ENCODE data around the gene SLC24A4. TPM values are rescaled to one million over a fixed set of nuclear protein-coding genes. Genes with fewer than 3 reads are reported as not detected.

The SLC24A4 gene
- polyA plus RNA-seq, 3 donors, result 0.05 to 0.22 (median 0.11) TPM

- whole genome bisulfite sequencing, 3 donors, result 66 to 88% (median 84%) methylated on average over 13 of the region's 13 CpGs
- H3K27ac ChIP-seq (ENCODE audit: low read depth, low read length), result no peak overlapping the region
Observed at GRCh38 chr14:92414690-92415445, 91.9 kb downstream of the SLC24A4 start.

- 68 to 85% (median 85%) methylated on average over 9 of the region's 9 CpGs for WGBS, 3 donors
Observed at GRCh38 chr14:92415969-92416368, 93.0 kb downstream of the SLC24A4 start.

GRCh38 chr14:92416544-92416943 is 93.6 kb downstream of the SLC24A4 start:
- WGBS, 3 donors, result 61 to 85% (median 73%) methylated on average over 2 of the region's 2 CpGs
- no peak overlapping the region for H3K27ac ChIP-seq (ENCODE audit: low read depth, low read length)

More at GRCh38 chr14:92415969-92416368, 93.0 kb downstream of the SLC24A4 start:
- no peak overlapping the region for H3K27ac ChIP-seq (ENCODE audit: low read depth, low read length)

- no peak overlapping the region for H3K27ac ChIP-seq (ENCODE audit: low read depth, low read length)
- 67 to 76% (median 69%) methylated on average over 3 of the region's 3 CpGs for WGBS, 3 donors
Observed at GRCh38 chr14:92417759-92418158, 94.8 kb downstream of the SLC24A4 start.

- 21 to 37% (median 26%) methylated on average over 6 of the region's 6 CpGs for WGBS, 3 donors
- no peak overlapping the region for H3K27ac ChIP-seq (ENCODE audit: low read depth, low read length)
Observed at GRCh38 chr14:92421751-92422150, 98.8 kb downstream of the SLC24A4 start.

GRCh38 chr14:92425101-92425500 is 102.1 kb downstream of the SLC24A4 start:
- H3K27ac ChIP-seq (ENCODE audit: low read depth, low read length), result no peak overlapping the region

- 29 to 45% (median 29%) methylated on average over 4 of the region's 4 CpGs for WGBS, 3 donors
- no peak overlapping the region for H3K27ac ChIP-seq (ENCODE audit: low read depth, low read length)
Observed at GRCh38 chr14:92426237-92426636, 103.3 kb downstream of the SLC24A4 start.

GRCh38 chr14:92427096-92427495 is 104.1 kb downstream of the SLC24A4 start:
- 73 to 85% (median 81%) methylated on average over 3 of the region's 3 CpGs for WGBS, 3 donors
- no peak overlapping the region for H3K27ac ChIP-seq (ENCODE audit: low read depth, low read length)

GRCh38 chr14:92430686-92431085 is 107.7 kb downstream of the SLC24A4 start:
- no peak overlapping the region for H3K27ac ChIP-seq (ENCODE audit: low read depth, low read length)
- 52 to 75% (median 70%) methylated on average over 3 of the region's 3 CpGs for WGBS, 3 donors

- WGBS, 3 donors, result 65 to 69% (median 68%) methylated on average over 11 of the region's 11 CpGs
- no peak overlapping the region for H3K27ac ChIP-seq (ENCODE audit: low read depth, low read length)
Observed at GRCh38 chr14:92431199-92431725, 108.3 kb downstream of the SLC24A4 start.

GRCh38 chr14:92433407-92433806 is 110.4 kb downstream of the SLC24A4 start:
- 92 to 100% (median 98%) methylated on average over 2 of the region's 2 CpGs for WGBS, 3 donors
- no peak overlapping the region for H3K27ac ChIP-seq (ENCODE audit: low read depth, low read length)

GRCh38 chr14:92435154-92435553 is 112.2 kb downstream of the SLC24A4 start:
- no peak overlapping the region for H3K27ac ChIP-seq (ENCODE audit: low read depth, low read length)

- H3K27ac ChIP-seq (ENCODE audit: low read depth, low read length), result no peak overlapping the region
- 69 to 86% (median 73%) methylated on average over 10 of the region's 10 CpGs for WGBS, 3 donors
Observed at GRCh38 chr14:92436115-92436776, 113.3 kb downstream of the SLC24A4 start.

GRCh38 chr14:92437309-92437708 is 114.3 kb downstream of the SLC24A4 start:
- WGBS, 3 donors, result 59 to 73% (median 64%) methylated on average over 5 of the region's 5 CpGs
- no peak overlapping the region for H3K27ac ChIP-seq (ENCODE audit: low read depth, low read length)

GRCh38 chr14:92437729-92438285 is 114.8 kb downstream of the SLC24A4 start:
- H3K27ac ChIP-seq (ENCODE audit: low read depth, low read length), result no peak overlapping the region
- 62 to 69% (median 64%) methylated on average over 12 of the region's 12 CpGs for WGBS, 3 donors

GRCh38 chr14:92439537-92440344 is 116.8 kb downstream of the SLC24A4 start:
- 48 to 49% (median 49%) methylated on average over 12 of the region's 12 CpGs for WGBS, 3 donors
- no peak overlapping the region for H3K27ac ChIP-seq (ENCODE audit: low read depth, low read length)

GRCh38 chr14:92440345-92441003 is 117.5 kb downstream of the SLC24A4 start:
- 68 to 89% (median 82%) methylated on average over 7 of the region's 7 CpGs for WGBS, 3 donors

More at GRCh38 chr14:92440345-92441003, 117.5 kb downstream of the SLC24A4 start:
- no peak overlapping the region for H3K27ac ChIP-seq (ENCODE audit: low read depth, low read length)
